ENCODE data around the gene KLRF2. TPM values are rescaled to one million over a fixed set of nuclear protein-coding genes. Genes with fewer than 3 reads are reported as not detected.

The KLRF2 gene, protein sequence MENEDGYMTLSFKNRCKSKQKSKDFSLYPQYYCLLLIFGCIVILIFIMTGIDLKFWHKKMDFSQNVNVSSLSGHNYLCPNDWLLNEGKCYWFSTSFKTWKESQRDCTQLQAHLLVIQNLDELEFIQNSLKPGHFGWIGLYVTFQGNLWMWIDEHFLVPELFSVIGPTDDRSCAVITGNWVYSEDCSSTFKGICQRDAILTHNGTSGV
- total RNA-seq: not detected

DNA sequence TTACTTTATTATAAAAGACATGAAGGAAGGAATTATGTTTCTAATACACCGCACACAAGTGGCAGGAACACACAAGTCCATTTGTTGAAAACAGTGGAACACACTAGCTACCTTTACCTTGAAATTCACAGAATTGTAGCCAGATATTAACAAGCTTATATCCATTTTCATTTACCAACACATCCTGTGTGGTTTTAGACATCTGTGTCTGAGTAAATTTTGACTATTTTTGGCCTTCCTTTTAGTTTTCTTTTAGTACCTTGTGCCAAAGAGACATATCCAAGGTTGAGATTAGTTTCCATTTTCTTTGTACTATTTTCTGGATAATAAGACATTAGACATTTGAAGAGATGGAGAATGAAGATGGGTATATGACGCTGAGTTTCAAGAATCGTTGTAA lies at the start of gene KLRF2:
TSS of gene KLRF2 (plus strand) at position 244 of the 400 bp plus-strand sequence. CDS start at position 351, 107 bp downstream.
- no peaks in the 10 kb centered on the region for H3K27me3 ChIP-seq
- no peaks in the 10 kb centered on the region for H3K36me3 ChIP-seq
- no peak within 1 kb of the TSS for H3K27ac ChIP-seq (replicated peaks in 1 of 4)
- DNase-seq (ENCODE audit: extremely low spot score): no peak
- intact Hi-C loops (cut with DNase I): no loop called here
- H3K9me3 ChIP-seq: no peaks in the 10 kb centered on the region
- no peak within 1 kb of the TSS for H3K4me3 ChIP-seq
- no peaks in the 10 kb centered on the region for H3K4me1 ChIP-seq
- WGBS: 92% methylated on average over 3 of the region's 3 CpGs
- no peak for TF ChIP-seq POLR2A (IDR thresholded peaks at IDR 0.05; ENCODE audit: low read depth)
- TF ChIP-seq POLR2AphosphoS5 (IDR thresholded peaks at IDR 0.05): no peak
- TF ChIP-seq EP300 (IDR thresholded peaks at IDR 0.05): no peak
- TF ChIP-seq, protein P1, sequence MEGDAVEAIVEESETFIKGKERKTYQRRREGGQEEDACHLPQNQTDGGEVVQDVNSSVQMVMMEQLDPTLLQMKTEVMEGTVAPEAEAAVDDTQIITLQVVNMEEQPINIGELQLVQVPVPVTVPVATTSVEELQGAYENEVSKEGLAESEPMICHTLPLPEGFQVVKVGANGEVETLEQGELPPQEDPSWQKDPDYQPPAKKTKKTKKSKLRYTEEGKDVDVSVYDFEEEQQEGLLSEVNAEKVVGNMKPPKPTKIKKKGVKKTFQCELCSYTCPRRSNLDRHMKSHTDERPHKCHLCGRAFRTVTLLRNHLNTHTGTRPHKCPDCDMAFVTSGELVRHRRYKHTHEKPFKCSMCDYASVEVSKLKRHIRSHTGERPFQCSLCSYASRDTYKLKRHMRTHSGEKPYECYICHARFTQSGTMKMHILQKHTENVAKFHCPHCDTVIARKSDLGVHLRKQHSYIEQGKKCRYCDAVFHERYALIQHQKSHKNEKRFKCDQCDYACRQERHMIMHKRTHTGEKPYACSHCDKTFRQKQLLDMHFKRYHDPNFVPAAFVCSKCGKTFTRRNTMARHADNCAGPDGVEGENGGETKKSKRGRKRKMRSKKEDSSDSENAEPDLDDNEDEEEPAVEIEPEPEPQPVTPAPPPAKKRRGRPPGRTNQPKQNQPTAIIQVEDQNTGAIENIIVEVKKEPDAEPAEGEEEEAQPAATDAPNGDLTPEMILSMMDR (IDR thresholded peaks at IDR 0.05): no peak

DNA sequence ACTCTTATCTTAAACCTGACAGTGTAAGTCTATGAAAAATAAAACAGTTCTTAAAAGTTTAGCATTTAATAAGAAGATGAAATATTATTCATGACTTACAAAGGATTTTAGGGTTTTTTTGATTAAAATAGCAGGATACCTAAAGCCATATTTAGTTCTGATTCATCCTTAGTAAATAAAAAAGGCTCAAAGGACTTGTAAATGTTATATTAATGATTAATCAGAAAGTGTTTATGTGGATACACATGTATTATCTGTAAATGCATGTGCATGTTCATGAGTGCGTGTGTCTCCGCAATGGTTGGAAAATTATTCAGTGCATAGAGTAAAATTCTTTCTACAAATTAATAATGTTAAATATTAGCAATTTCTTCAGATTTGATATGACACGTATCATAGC lies 49.6 kb upstream of the KLRF2 start:
- DNase-seq (ENCODE audit: extremely low spot score): no peak
- H3K36me3 ChIP-seq: no peaks in the 10 kb centered on the region
- no peaks in the 10 kb centered on the region for H3K27me3 ChIP-seq
- no peak overlapping the region for H3K4me3 ChIP-seq
- TF ChIP-seq, protein P1 (IDR thresholded peaks at IDR 0.05): no peak
- TF ChIP-seq EP300 (IDR thresholded peaks at IDR 0.05) (no peak), POLR2A (IDR thresholded peaks at IDR 0.05; ENCODE audit: low read depth) (no peak), POLR2AphosphoS5 (IDR thresholded peaks at IDR 0.05) (no peak)
- 63% methylated on average over 3 of the region's 3 CpGs for WGBS
- no peaks in the 10 kb centered on the region for H3K9me3 ChIP-seq
- no peaks in the 10 kb centered on the region for H3K4me1 ChIP-seq
- intact Hi-C loops (cut with DNase I): no loop called here
- H3K27ac ChIP-seq (replicated peaks in 1 of 4): no peak overlapping the region

DNA sequence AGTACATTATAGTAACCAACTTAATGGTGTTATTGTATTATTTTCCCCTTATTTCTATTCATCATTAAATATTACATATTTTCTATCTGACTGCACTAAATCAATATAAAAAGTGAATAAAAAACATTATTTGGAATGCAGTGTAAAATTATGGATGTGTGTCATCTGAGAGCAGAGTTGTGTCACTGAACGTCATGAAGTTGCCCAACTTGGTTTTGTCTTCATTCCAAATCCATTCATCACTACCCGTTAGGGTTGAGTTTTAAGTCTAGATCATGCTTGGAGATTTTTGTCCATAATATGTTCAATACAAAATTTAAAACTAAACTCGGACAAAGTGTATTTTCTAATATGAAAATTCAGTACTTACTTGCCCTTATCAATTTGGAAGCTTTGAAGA lies 37.9 kb upstream of the KLRF2 start:
- H3K27me3 ChIP-seq: no peaks in the 10 kb centered on the region
- H3K36me3 ChIP-seq: no peaks in the 10 kb centered on the region
- WGBS: 75% methylated on average over 3 of the region's 3 CpGs
- peaks cover 0 to 13% (median 0%) of the 10 kb centered on the region in 4 donors for H3K9me3 ChIP-seq
- H3K4me1 ChIP-seq: no peaks in the 10 kb centered on the region
- no peak for DNase-seq (ENCODE audit: extremely low spot score)
- H3K27ac ChIP-seq (replicated peaks in 1 of 4): no peak overlapping the region
- intact Hi-C loops (cut with DNase I): no loop called here
- no peak for TF ChIP-seq EP300 (IDR thresholded peaks at IDR 0.05)
- TF ChIP-seq POLR2A (IDR thresholded peaks at IDR 0.05; ENCODE audit: low read depth): no peak
- TF ChIP-seq, protein P1 (IDR thresholded peaks at IDR 0.05): no peak
- TF ChIP-seq POLR2AphosphoS5 (IDR thresholded peaks at IDR 0.05): no peak
- no peak overlapping the region for H3K4me3 ChIP-seq

DNA sequence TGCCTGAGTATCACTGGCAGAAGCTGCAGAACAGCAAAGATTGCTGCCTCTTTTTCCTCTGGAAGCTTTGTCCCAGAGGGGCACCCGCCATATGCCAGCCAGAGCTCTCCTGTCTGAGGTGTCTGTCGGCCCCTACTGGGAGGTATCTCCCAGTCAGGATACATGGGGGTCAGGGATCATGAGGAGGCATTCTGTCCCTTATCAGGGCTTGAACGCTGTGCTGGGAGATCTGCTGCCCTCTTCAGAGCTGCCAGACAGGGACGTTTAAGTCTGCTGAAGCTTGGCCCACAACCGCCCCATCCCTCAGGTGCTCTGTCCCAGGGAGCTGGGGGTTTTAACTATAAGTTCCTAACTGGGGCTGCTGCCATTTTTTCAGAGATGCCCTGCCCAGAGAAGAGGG lies 32.4 kb upstream of the KLRF2 start:
- WGBS: 82% methylated on average over 5 of the region's 5 CpGs
- Histone ChIP-seq H3K27ac (replicated peaks in 1 of 4) (no peak overlapping the region), H3K27me3 (no peaks in the 10 kb centered on the region), H3K9me3 (peaks cover 0 to 13% (median 2%) of the 10 kb centered on the region in 4 donors), H3K4me3 (no peak overlapping the region), H3K36me3 (peaks cover 0 to 22% (median 8%) of the 10 kb centered on the region in 4 donors), H3K4me1 (no peaks in the 10 kb centered on the region)
- DNase-seq (ENCODE audit: extremely low spot score): no peak
- intact Hi-C loops (cut with DNase I): no loop called here
- TF ChIP-seq EP300 (IDR thresholded peaks at IDR 0.05): no peak
- no peak for TF ChIP-seq POLR2AphosphoS5 (IDR thresholded peaks at IDR 0.05)
- TF ChIP-seq, protein P1 (IDR thresholded peaks at IDR 0.05): no peak
- no peak for TF ChIP-seq POLR2A (IDR thresholded peaks at IDR 0.05; ENCODE audit: low read depth)

DNA sequence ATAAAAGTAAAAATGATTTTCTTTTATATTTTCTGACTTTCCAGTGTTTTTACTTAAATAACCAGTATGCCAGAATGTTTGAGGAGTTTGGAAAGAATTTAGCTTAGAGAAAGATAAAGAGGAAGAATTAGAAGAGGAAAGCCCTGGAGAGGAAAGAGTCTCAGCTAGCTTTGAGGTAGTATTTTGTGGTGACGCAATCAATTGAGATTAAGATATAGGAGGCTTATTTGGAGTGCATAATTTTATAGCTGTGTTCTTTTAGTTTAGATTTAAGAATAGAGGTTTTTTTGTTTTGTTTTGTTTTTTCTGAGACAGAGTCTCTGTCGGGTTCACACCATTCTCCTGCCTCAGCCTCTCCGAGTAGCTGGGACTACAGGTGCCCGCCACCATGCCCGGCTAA lies 30.2 kb upstream of the KLRF2 start:
- DNase-seq (ENCODE audit: extremely low spot score): no peak
- H3K27me3 ChIP-seq: no peaks in the 10 kb centered on the region
- no peak overlapping the region for H3K4me3 ChIP-seq
- H3K36me3 ChIP-seq: peaks cover 0 to 32% (median 8%) of the 10 kb centered on the region in 4 donors
- peaks cover 0 to 13% (median 2%) of the 10 kb centered on the region in 4 donors for H3K9me3 ChIP-seq
- WGBS: 93% methylated on average over 5 of the region's 5 CpGs
- H3K4me1 ChIP-seq: no peaks in the 10 kb centered on the region
- no peak overlapping the region for H3K27ac ChIP-seq (replicated peaks in 1 of 4)
- TF ChIP-seq, protein P1 (IDR thresholded peaks at IDR 0.05): no peak
- TF ChIP-seq EP300 (IDR thresholded peaks at IDR 0.05) (no peak), POLR2AphosphoS5 (IDR thresholded peaks at IDR 0.05) (no peak), POLR2A (IDR thresholded peaks at IDR 0.05; ENCODE audit: low read depth) (no peak)
- intact Hi-C loops (cut with DNase I): no loop called here

Measured in esophagus muscularis mucosa (tissue), 4 donors.